ENCODE results near the gene MARCHF3.
"Not testable (repeated sequence)": the region's sequence is repeated elsewhere in the genome, so short reads cannot be mapped to it uniquely, and the experiment has no call there.

Gene MARCHF3

DNA sequence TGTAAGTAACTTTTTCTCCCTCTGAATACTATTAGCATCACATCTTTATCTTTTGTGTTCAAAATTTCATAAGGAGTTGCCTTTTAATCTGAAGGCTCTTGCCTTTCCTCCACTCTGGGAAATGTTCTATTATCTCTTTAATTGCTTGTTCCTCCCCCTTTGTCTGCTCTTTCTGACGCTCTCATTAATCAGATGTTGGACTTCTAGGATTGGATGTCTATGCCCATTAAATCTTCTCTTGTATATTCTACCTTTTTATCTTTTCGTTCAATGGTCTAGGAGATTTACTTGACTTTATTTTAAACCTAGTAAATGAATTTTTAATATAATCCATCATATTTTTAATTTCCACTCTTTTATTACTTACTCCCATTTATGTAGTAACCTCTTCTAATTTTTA lies 76.7 kb downstream of the MARCHF3 start:
- DNase-seq (ENCODE audit: low read depth): no peak

DNA sequence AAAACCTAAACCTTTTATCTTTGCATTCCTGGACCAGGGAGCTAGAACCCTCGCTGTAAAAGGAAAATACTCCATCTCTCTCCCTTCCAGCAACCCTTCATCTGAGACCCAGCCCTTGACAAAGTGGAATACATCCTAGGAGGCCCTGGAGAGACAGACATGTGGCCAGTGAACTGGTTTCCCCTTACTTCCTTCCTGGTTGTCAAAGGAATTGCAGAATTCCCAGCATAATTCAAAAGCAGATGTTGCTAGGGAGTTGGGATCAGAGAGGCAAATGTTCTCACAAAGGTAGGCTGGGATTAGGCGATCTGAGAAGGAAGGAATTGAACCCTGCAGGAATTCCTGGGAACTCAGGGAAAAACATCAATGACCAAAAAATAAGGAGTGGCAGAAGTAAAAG lies 80.9 kb downstream of the MARCHF3 start:
- DNase-seq (ENCODE audit: low read depth): no peak

DNA sequence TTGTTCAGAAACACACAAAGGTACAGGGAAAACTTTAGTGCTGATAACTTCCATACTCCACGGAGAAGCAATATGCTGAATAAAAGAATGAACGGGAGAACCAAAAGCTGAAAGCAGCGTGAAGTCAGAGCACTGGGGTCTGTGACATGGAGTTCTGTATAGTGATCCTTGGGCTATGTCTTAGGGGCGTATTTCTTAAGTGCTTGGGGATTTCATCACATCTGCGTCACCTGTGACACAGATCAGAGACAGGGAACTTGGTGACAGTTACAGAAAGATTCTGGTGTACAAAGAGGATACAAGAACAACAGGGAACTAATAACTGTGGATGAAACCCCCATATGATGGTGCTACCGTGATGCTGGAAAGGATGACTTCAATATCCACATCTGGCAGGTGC lies 81.9 kb downstream of the MARCHF3 start:
- no peak for DNase-seq (ENCODE audit: low read depth)

DNA sequence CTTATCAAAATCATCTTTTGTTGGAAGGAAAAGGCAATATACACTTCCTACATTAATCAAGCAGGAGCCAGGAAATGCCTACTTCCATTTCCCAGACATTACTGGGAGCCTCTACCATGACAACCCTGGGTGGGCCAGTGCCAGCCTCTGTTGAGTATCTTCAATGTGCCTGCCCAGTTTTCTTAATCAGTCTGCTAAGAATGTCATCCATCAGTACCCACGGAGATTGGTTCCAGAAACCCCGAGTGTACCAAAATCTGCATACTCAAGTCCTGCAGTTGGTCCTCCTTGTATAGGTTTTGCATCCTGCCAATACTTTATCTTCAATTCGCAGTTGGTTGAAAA lies 82.4 kb downstream of the MARCHF3 start:
- no peak for DNase-seq (ENCODE audit: low read depth)

DNA sequence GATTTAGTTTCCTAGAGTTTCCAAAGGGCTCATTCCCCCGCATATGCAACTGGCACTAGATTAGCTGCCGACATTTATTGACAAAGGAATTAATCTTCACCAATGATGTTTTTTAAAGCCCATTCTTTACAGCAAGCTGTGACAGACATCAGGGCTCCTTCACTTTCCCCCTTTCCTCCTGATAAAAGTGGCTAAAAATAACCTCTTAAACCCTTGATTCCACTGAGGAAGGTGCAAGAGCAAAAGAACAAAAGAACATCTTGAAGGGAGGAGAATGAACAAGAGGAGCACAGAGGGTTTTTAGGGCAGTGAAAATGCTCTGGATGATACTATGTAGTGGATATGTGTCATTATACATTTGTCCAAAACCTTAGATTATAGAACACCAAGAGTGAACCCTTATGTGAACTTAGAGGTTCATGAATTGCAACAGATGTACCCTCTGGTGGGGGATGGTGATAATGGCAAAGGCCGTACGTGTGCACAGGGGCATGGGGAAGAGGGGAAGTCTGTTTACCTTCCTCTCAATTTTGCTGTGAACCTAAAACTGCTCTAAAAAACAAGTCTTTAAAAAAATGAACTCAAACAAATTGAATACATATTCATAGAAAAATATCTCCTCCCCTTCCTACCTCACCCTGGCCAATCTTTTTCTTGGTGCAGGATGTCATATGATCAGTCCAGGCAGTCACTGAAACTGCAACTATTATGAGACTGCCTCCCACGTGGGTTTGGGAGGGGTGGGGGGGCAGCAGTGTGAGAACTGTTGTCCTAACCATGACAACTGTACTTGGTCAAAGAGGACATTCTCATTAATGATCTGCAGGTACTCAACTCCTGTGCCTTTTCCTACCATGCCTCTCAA lies 83.0 kb downstream of the MARCHF3 start:
- no peak for DNase-seq (ENCODE audit: low read depth)

DNA sequence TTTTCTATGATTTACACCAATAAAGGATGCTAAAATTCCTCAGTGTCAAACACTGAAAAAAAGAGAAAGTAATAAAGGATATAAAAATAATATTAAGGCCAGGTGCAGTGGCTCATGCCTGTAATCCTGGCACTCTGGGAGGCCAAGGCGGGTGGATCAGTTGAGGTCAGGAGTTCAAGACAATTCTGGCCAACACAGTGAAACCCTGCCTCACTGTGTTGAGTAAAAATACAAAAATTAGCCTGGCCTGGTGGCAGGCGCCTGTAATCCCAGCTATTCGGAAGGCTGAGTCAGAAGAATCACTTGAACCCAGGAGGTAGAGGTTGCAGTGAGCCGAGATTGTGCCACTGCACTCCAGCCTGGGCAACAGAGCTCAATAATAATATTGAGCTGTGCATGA lies 87.5 kb downstream of the MARCHF3 start:
- not testable (repeated sequence) for DNase-seq (ENCODE audit: low read depth)

DNA sequence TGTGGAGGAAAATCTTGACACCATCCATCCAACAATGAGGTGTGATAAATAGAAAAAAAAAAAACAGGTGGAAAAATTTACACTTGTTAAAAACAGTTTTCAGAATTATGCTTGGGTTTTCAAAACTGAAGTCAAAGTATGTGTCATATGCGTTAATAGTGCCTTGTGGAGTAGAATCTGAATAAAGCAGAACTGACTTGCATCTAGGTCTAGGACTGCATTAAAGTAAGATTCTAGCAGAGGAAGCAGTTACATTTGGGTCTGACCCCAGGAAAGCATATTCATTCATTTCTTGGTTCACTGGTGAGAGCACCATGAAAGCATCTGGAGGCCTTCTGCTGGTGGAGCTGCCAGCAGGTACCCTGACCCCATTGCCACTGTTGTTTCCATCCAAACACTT lies 89.0 kb downstream of the MARCHF3 start:
- no peak for DNase-seq (ENCODE audit: low read depth)

DNA sequence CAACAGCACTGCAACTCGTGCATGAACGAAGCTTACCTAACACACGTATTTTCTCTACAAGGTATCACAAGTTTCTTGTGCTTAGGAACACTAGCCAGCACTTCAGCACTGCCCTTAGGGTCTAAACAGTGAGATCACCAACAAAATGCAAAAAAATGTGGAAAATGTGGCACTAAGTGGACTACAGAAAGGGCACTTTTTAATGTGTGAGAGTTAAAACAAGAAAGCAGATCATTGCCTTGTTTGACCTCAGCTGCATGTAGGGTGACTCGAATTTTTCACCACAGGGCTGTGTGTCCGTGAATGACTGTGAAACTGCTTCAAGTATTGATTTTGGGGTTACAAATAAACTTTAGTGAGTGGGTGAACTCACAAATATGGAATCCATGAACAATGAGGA lies 90.5 kb downstream of the MARCHF3 start:
- no peak for DNase-seq (ENCODE audit: low read depth)

DNA sequence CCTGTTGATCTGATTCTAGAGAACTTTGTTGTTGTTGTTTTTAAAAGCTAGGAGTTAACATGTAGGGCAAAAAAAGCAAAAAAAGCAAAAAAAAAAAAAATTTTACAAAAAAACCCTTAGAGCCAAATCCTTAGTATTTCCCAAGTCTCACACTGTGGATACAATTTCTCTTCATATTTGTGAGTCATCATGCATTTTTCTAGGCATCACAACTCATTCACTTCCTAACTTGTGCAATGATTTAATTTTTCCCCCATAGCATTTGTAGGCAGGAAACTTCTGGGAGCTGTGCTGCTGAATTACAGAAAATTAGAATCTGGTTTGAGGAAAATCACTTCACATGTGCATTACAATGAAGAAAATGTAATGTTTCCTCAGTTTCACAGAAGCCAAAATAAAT lies 91.9 kb downstream of the MARCHF3 start:
- no peak for DNase-seq (ENCODE audit: low read depth)

DNA sequence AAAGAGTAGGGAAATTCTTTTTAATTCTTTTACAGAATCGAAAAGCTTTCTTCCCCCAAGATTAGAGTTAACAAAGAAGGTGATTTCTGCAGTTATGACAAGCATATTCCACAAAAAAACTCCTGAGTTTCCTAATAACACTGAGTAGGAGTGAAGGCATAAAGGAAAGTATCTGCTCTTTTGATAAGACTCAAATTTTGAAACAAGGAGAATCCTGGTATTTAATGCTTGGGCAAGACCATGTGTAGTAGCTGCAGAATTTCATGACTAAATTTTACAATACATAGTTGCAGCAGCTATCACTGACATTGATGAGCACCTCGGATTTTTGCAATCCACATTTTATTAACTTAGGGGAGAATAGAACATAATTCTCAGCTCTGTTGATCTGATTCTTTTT lies 92.6 kb downstream of the MARCHF3 start:
- DNase-seq (ENCODE audit: low read depth): no peak

DNA sequence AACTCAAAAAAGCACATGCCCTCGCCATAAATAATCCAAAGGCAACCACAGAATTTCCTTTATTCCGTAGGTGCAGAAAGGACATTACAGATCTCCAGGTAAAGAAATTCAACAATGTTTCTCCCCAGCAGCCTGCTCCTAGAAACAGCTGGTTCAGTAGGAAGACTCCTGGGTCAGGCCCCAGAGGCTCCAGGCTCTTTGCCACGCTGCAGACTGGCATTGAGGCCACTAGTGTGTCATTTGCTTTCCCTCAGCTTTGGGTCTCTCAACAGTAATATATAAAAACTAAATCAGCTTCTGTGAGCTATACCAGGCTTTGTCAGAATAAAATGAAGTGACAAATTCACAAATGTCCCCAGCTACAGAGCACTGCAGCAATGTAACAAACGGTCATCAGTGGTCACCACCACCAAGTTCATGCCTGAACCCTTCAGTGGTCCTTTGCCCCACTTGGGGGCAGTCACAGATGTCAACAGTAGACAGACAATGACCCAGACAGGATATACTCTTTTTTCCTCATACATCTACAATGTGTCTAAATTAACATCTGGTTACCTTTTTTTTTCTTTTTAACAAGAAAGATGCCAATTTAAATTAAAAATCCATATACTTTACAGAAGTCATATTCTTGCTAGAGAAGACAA lies 93.5 kb downstream of the MARCHF3 start:
- no peak for DNase-seq (ENCODE audit: low read depth)

DNA sequence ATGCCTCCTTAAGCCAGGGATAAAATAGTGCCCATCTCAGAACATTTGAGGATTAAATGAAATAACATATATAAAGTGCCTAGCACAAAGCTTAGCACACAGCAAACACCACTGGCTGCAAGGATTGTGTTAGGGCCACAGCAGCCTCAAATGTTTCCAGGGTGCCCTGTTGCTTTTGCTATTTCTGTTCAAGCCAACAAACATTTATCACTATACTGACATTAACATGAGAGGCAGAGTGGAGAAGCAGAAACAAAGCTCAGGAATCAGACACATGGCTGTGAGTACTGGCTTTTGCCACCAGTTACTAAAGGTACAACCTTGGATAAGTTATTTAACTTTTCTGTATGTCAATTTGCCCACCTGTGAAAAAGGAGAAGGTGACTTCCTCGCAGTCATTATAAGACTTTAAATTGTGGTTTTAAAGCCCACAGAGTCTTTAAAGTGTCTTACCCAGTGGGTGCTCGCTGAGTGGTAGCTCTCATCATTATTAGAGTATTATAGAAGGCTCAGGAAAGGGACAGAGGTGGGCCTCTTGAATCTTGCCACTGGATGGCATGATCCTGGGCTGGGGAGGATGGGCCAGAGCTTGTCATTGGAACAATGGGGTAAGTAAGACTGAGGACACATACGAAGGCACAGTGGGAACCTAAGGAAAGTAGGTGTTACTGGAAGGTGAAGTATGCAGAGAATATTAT lies 98.2 kb downstream of the MARCHF3 start:
- DNase-seq (ENCODE audit: low read depth): no peak

DNA sequence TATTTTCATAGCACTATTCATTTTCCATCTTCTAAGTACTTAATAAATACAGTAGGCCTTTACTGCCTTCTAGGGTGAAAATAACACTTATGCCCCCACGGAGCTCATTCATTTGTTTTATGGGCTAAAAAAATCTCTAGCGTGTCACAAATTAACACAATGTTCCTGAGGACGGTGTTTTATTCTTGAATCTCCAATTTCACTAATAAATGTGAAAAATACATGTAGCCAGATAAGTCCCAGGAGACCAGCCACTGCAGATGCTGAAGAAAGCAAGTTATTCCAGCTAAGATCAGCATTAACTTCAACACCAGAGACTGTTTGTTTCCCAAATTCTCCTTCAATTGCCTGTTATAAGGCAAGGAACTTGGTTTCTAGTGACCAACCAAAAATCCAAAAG lies 102.3 kb downstream of the MARCHF3 start:
- DNase-seq (ENCODE audit: low read depth): no peak

DNA sequence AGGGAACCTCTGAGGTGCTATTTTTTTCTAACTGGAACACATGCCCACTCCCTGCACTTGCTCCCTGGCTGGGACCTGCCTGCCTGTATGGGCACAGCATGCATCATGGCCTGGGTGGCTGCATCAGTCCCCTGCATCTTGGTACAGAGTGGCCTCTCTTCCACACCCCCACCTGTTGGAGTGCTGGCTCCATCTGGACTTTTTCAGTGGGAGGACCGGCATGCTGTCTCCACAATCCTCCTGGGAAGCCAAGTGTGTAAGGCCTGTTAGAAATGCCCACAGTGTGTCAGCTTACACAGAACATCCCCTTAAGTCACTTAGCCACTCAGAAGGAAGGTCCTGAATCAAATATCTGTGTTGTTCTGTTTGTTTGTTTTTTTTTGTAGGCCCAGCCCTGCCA lies 102.9 kb downstream of the MARCHF3 start:
- DNase-seq (ENCODE audit: low read depth): no peak

DNA sequence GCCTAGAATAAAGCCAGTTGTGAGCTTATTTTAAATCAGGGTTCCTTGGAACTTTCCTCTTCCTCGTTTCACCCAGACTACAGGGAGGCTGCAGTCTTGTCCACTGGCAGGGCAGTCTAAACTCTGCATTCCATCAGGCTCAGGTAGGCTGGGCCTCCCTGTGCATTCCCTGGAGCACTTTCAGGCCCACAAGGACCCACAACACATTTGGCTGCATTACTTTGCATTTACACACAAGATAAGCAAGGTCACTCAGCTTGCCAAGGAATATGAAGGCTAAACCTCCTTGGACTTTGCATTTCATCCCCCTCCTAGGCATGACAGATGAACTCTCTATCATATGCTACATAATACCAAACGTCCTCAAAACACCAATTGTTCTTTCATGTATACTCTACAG lies 104.2 kb downstream of the MARCHF3 start:
- DNase-seq (ENCODE audit: low read depth): no peak

DNA sequence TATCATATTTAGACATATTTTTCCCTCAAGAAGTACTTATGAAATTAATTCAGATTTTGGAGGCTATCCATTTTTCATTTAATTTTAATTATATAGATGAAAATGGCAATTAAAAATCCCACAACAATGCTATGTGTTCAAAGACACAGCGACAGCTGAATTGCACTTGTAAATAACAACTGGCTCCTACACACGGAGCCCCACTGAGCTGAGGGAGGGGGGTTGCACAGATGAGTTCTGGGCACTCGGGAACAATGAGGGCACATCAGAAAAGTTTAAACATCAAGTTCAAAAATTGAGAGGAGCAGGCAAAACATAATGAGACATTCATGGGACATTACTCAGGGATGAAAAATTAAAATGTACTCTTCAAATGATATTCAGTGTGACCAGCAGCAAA lies 104.9 kb downstream of the MARCHF3 start:
- DNase-seq (ENCODE audit: low read depth): no peak

DNA sequence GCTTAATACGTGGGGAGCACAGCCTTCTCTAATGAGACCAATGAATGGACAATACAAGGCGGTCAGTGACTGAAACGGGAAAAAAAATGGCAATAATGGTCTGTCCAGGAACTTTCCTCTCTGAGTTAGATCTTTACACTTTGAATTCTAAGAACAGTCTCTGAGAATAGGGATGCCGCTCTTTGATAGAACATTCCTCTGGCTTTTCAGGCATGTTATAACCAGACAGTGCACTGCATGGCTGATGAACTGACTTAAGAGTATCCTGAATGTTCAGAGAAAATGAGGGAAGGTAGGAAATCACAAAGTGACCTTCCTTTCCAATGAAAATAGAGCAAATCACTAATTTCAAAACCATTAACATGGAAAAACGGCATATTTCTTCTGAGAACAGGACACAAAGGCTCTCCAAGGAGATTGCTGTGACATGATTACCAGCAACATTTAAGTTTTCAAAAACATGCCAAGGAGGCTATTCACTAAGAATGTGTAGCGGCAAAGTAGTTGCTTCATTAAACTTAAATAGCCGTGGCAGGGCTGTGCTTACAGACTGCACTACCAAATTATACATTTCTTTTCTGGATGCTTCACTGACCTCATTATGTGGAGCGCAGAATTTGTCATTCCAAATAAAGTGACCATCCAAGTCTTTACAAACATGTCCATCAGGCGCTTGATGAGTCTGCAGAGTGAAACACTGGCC lies 105.9 kb downstream of the MARCHF3 start:
- DNase-seq (ENCODE audit: low read depth): no peak

DNA sequence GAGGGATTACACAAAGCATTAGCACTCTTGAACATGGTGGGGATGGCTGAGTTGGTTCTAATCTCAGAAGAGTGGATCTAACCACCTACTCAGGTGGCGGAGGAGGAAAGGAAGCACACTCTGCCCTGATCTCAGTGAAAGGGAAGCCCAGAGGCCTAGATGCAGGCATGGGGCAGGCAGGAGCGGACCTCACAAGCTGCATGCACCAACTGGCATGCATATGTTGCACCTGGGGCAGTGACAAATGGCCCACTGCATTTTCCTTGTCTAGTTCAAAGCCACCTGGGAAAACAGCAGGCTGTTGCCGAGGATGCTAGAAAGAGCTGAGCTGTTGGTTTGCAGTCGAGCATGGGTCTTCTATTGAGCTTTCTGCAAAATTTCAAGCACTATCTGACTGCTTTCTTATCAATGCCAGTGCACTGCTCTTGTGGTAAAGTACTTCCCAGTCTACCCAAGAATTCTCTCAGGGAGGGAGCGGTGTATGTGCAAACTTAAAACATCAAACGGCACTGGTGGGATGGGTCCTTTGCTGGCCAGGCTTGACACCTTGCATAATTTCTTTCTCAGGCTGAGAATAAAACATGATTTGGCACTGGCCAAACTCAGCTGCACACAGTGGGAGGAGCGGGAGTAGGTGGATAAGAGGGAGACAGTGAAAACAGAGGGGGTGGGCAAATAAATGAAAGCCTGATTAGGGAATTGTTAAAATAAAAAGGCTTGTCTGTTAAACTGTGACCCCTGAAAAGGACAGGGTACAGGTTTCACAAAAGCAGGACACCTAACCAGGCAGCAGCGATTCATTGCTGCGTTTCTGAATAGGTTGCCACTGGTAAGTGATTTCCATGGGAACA lies 108.9 kb downstream of the MARCHF3 start:
- DNase-seq (ENCODE audit: low read depth): no peak

DNA sequence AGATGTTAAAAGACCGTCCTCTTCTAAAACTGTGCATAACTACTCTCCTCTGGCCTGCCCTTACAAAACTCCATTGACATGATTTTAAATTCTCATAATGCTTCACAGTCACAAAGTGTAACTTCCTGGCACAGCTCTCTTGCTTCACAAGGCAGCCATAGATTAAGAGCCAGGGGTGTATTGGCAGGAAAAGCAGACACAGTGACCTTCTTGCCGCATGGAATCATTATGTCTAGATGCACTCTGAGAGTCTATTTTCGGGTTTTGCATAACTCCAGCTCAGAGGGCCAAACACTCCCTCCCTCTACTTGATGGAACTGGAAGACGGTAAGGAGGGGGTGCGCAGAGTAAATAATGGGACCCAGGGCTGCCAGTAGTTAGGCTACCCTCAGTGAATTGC lies 110.1 kb downstream of the MARCHF3 start:
- no peak for DNase-seq (ENCODE audit: low read depth)

DNA sequence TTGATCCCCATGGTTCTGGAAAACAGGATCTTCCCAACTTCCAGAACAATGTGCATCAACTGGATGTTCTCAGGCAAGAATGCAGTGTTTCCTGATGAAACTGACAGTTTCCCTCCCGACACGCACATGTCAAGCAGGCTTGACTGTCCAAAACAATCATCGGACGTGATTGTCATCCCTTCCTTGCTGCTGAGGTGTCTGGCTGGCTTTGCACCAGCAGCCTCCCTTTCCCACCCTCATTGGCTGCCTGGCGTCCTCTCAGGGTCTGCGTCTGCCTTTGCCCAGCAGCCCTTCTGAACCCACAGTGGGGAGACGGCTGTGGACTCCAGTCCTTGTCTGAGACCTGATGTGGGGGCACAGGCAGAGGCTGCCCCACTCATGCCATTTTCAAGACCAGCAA lies 110.8 kb downstream of the MARCHF3 start:
- no peak for DNase-seq (ENCODE audit: low read depth)

DNA sequence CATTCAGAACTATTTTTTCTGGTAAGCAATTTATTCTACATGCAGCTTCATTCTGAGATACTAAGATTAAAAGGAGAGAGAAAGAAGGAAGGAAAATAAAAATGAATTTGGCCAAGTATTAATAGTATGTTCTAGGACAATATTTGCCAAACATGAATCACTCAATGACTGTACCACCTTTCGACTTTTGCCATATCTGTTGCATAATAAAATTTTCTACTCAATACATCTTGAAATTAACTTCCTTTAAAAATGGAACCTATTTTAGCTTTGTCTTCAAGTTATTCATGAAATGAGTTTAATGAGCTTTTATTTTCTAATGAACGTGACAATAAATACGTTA lies 111.8 kb downstream of the MARCHF3 start:
- DNase-seq (ENCODE audit: low read depth): no peak

Data from activated T-cell treated with anti-CD3 and anti-CD28 coated beads for 48 hours (primary cell).